ENCODE measurements around the gene DUSP10.

The DUSP10 gene

DNA sequence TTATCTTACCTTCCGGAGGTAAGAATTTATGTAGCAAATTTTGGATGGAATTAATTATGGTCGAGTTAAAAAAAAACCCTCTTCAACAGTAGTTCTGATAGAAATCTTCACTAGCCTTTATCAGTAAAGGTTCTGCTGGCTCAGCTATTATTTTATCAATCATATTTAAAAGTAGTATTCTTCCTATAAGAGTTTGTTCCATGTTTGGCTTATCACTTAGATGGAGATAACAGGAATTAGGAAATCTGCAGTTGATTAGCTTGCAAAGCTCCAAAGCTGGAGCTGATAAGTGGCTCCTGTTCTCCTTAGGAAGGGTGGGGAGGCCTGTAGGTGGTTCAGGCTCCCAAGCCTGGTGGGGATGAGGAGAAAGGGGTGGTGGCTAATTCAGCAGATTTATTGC, 31.5 kb upstream of the DUSP10 start:
- Histone ChIP-seq H3K27ac (no peak overlapping the region), H3K27me3 (ENCODE audit: insufficient read depth, low read depth, severe bottlenecking) (no peaks in the 10 kb centered on the region), H3K4me3 (ENCODE audit: low read depth, low read length) (no peak overlapping the region), H3K9me3 (ENCODE audit: severe bottlenecking) (no peaks in the 10 kb centered on the region), H3K36me3 (no peaks in the 10 kb centered on the region)
- TF ChIP-seq, protein P1, sequence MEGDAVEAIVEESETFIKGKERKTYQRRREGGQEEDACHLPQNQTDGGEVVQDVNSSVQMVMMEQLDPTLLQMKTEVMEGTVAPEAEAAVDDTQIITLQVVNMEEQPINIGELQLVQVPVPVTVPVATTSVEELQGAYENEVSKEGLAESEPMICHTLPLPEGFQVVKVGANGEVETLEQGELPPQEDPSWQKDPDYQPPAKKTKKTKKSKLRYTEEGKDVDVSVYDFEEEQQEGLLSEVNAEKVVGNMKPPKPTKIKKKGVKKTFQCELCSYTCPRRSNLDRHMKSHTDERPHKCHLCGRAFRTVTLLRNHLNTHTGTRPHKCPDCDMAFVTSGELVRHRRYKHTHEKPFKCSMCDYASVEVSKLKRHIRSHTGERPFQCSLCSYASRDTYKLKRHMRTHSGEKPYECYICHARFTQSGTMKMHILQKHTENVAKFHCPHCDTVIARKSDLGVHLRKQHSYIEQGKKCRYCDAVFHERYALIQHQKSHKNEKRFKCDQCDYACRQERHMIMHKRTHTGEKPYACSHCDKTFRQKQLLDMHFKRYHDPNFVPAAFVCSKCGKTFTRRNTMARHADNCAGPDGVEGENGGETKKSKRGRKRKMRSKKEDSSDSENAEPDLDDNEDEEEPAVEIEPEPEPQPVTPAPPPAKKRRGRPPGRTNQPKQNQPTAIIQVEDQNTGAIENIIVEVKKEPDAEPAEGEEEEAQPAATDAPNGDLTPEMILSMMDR (IDR thresholded peaks at IDR 0.05; ENCODE audit: low read depth, low read length), result no peak
- no peak for DNase-seq

DNA sequence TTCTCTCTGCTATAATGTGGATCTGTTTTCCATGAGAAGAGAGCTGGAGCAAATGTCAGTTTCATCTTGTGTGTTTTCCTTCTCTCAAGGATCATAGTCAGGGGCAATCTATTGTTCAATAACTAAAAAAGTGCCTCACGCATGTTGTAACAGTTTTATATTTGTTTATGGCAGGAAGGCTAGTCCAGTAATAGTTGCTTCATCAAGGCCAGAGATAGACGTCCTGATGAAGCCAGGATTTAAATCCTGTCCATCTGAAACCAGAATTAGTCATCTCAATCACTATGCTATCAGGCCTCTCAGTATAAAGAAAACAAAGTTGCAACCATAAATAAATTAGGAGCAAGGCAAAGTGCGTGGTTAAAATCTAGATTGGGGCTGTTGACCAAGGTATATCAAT, 30.2 kb upstream of the DUSP10 start:
- no peak overlapping the region for H3K27ac ChIP-seq
- H3K9me3 ChIP-seq (ENCODE audit: severe bottlenecking), result no peaks in the 10 kb centered on the region
- TF ChIP-seq, protein P1 (IDR thresholded peaks at IDR 0.05; ENCODE audit: low read depth, low read length), result no peak
- no peak overlapping the region for H3K4me3 ChIP-seq (ENCODE audit: low read depth, low read length)
- H3K27me3 ChIP-seq (ENCODE audit: insufficient read depth, low read depth, severe bottlenecking), result no peaks in the 10 kb centered on the region
- DNase-seq, result no peak
- H3K36me3 ChIP-seq, result no peaks in the 10 kb centered on the region

DNA sequence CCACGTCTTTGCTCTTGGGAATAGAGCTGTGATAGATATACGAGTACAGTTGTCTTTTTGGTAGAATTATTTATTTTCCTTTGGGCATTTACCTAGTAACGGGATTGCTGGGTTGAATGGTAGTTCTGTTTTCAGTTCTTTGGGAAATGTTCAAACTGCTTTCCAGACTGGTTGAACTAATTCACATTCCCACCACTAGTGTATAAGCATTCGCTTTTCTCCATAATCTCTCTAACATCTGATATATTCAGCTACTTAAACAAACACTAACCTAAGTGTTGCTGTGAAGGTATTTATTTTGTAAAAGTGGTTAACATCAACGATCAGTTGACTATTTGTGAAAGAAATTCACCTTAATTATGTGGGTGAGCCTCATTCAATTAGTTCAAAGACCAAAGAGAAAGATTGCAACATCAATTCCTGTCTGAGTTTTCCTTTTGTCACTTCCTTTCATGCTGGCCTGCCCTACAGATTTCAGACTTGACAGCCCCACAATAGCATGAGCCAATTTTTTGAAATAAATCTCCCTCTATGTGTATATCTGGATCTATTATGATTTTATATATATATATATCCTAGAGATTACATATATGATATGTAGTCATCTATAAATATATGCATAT, 26.7 kb upstream of the DUSP10 start:
- Histone ChIP-seq H3K27me3 (ENCODE audit: insufficient read depth, low read depth, severe bottlenecking) (no peaks in the 10 kb centered on the region), H3K4me3 (ENCODE audit: low read depth, low read length) (no peak overlapping the region), H3K27ac (no peak overlapping the region), H3K9me3 (ENCODE audit: severe bottlenecking) (no peaks in the 10 kb centered on the region), H3K36me3 (no peaks in the 10 kb centered on the region)
- TF ChIP-seq, protein P1 (IDR thresholded peaks at IDR 0.05; ENCODE audit: low read depth, low read length), result no peak
- no peak for DNase-seq

DNA sequence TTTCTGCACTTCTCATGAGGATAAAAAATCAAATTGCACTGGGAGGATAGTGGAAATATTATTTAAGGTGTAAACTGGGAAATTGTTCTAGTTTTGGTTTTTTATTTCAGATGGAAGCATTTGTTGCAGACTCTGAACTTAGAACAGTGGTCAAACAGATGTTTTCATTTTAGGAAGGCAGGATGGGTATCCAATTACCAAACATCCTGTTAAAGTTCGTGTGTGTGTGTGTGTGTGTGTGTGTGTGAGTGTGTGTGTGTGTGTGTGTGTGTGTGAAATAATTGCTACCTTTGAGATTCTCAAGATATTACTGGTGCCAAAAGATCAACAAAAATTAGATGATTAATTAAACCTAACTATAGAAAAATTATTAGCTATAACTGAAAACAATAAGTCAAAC, 24.3 kb upstream of the DUSP10 start:
- H3K4me3 ChIP-seq (ENCODE audit: low read depth, low read length), result no peak overlapping the region
- no peaks in the 10 kb centered on the region for H3K9me3 ChIP-seq (ENCODE audit: severe bottlenecking)
- no peaks in the 10 kb centered on the region for H3K36me3 ChIP-seq
- no peak for DNase-seq
- H3K27me3 ChIP-seq (ENCODE audit: insufficient read depth, low read depth, severe bottlenecking), result no peaks in the 10 kb centered on the region
- no peak overlapping the region for H3K27ac ChIP-seq
- TF ChIP-seq, protein P1 (IDR thresholded peaks at IDR 0.05; ENCODE audit: low read depth, low read length), result no peak

DNA sequence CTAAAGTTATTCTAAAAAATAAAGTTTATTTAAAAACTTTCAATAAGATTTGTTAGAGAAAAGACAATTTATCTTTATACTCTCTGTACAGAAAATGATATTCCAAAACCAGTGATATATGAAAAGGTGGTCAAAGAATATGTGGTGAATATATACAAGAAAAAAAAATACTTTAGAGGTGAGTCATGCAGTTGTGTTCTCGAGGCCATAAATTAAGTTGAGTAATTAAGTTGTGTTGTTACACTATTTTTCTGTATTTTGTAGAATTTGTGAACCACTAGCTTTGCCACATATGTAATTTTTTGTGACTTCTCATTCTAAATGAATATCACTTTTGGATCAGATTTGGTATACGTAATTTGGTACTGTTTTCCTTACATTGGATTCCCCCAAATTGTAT, 23.6 kb upstream of the DUSP10 start:
- no peaks in the 10 kb centered on the region for H3K9me3 ChIP-seq (ENCODE audit: severe bottlenecking)
- H3K36me3 ChIP-seq, result no peaks in the 10 kb centered on the region
- DNase-seq, result no peak
- H3K27ac ChIP-seq, result no peak overlapping the region
- no peak overlapping the region for H3K4me3 ChIP-seq (ENCODE audit: low read depth, low read length)
- TF ChIP-seq, protein P1 (IDR thresholded peaks at IDR 0.05; ENCODE audit: low read depth, low read length), result no peak
- H3K27me3 ChIP-seq (ENCODE audit: insufficient read depth, low read depth, severe bottlenecking), result no peaks in the 10 kb centered on the region

DNA sequence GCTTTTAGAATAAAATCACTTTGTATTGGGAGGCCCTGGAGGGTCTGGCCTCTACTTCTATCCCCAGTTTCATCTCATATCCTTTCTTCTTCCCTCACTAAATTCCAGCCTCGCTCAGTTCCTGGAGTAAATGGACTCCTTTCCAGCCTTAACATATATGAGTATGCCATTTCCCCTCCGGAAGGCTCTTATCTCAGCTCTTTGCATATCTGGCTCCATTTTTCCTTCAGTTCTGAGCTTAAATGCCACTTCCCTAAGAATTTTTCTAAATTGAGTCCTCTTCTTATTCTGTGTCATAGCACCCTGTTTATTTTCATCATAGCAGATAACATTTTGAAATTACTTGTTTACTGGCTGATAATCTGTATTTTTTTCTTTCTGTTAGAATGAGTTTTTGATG, 20.2 kb upstream of the DUSP10 start:
- Histone ChIP-seq H3K4me3 (ENCODE audit: low read depth, low read length) (no peak overlapping the region), H3K9me3 (ENCODE audit: severe bottlenecking) (no peaks in the 10 kb centered on the region), H3K27ac (no peak overlapping the region), H3K36me3 (no peaks in the 10 kb centered on the region), H3K27me3 (ENCODE audit: insufficient read depth, low read depth, severe bottlenecking) (no peaks in the 10 kb centered on the region)
- TF ChIP-seq, protein P1 (IDR thresholded peaks at IDR 0.05; ENCODE audit: low read depth, low read length), result no peak
- DNase-seq, result no peak
